B cell (primary cell): ENCODE measurements around the gene RBM20.

Source experiments
- CTCF ChIP-seq: fragments of 200-600 bp; IDR thresholded peaks from one replicate; pipeline ENCODE4 v1.8.0; 2022; ENCODE audit warnings: antibody characterized with exemption, mild to moderate bottlenecking
- EZH2 ChIP-seq: IDR thresholded peaks from 2 replicates; pipeline ENCODE4 v1.6.1; 2012; ENCODE audit warnings: borderline replicate concordance, low read depth, mild to moderate bottlenecking, moderate library complexity, low read length; ENCODE audit not compliant: insufficient read depth, poor library complexity, severe bottlenecking

- TF ChIP-seq CTCF = no peak
- TF ChIP-seq EZH2 = no peak
Observed at GRCh38 chr10:110806335-110806734, 162.2 kb downstream of the RBM20 start.
